ENCODE measurements around the gene ARV1.
A peak's percentile ranks its signal among the peaks of the same experiment; 100 is the strongest.

ARV1 gene
- 4.9 reads per million, percentile 19 among the genes with 10 or more reads in this experiment for total RNA-seq

GRCh38 chr1:230978491-230979388 is at the start of gene ARV1, which contains the start of gene TTC13:
Gene ARV1, plus strand, starts transcription at chr1:230979094. Its CDS starts 12 bp downstream, at chr1:230979106.
Gene TTC13, minus strand, starts transcription at chr1:230978861. Its CDS starts 31 bp downstream, at chr1:230978830.
- peak; percentile 91 for DNase-seq

- no peak for DNase-seq
These were observed 47.9 kb upstream of the ARV1 start for GRCh38 chr1:230930986-230931385.

GRCh38 chr1:230935852-230936251 is 43.0 kb upstream of the ARV1 start:
- no peak for DNase-seq

- DNase-seq: no peak
These were observed 42.4 kb upstream of the ARV1 start for GRCh38 chr1:230936475-230936874.

GRCh38 chr1:230937371-230937770 is 41.5 kb upstream of the ARV1 start:
- no peak for DNase-seq

GRCh38 chr1:230938924-230939368 is 39.9 kb upstream of the ARV1 start:
- no peak for DNase-seq

GRCh38 chr1:230939806-230940489 is 38.9 kb upstream of the ARV1 start:
- DNase-seq: no peak

- DNase-seq: no peak
These were observed 38.0 kb upstream of the ARV1 start for GRCh38 chr1:230940848-230941247.

GRCh38 chr1:230943048-230943593 is 35.8 kb upstream of the ARV1 start:
- DNase-seq: no peak

- DNase-seq: no peak
These were observed 30.6 kb upstream of the ARV1 start for GRCh38 chr1:230948301-230948700.

GRCh38 chr1:230948903-230949302 is 30.0 kb upstream of the ARV1 start:
- DNase-seq: no peak

- DNase-seq: no peak
These were observed 28.5 kb upstream of the ARV1 start for GRCh38 chr1:230950404-230950803.

GRCh38 chr1:230957580-230957989 is 21.3 kb upstream of the ARV1 start:
- DNase-seq: no peak

- no peak for DNase-seq
These were observed 20.5 kb upstream of the ARV1 start for GRCh38 chr1:230958370-230958769.

GRCh38 chr1:230964896-230965295 is 14.0 kb upstream of the ARV1 start:
- DNase-seq: no peak

GRCh38 chr1:230965535-230965934 is 13.4 kb upstream of the ARV1 start:
- DNase-seq: no peak

- no peak for DNase-seq
These were observed 12.5 kb upstream of the ARV1 start for GRCh38 chr1:230966358-230966873.

GRCh38 chr1:230970432-230970831 is 8.5 kb upstream of the ARV1 start:
- no peak for DNase-seq

GRCh38 chr1:230971771-230972170 is 7.1 kb upstream of the ARV1 start:
- DNase-seq: no peak

- DNase-seq: peak; percentile 68
These were observed 6.0 kb upstream of the ARV1 start for GRCh38 chr1:230972855-230973271.

GRCh38 chr1:230975636-230976035 is 3.3 kb upstream of the ARV1 start:
- DNase-seq: no peak

- DNase-seq: no peak
These were observed 2.5 kb upstream of the ARV1 start for GRCh38 chr1:230976360-230976759.

All from effector CD4-positive, alpha-beta T cell (primary cell).